ENCODE results near the gene PP2D1. TPM values are rescaled to one million over a fixed set of nuclear protein-coding genes. Genes with fewer than 3 reads are reported as not detected.
A peak's percentile ranks its signal among the peaks of the same experiment; 100 is the strongest.

Gene PP2D1
- total and polyA plus RNA-seq, 9 of the 15 experiments (the other 6 are each of a cell fraction or from before 2014, with no cell fraction given), result 0.07 to 0.10 TPM; not detected in 7

DNA sequence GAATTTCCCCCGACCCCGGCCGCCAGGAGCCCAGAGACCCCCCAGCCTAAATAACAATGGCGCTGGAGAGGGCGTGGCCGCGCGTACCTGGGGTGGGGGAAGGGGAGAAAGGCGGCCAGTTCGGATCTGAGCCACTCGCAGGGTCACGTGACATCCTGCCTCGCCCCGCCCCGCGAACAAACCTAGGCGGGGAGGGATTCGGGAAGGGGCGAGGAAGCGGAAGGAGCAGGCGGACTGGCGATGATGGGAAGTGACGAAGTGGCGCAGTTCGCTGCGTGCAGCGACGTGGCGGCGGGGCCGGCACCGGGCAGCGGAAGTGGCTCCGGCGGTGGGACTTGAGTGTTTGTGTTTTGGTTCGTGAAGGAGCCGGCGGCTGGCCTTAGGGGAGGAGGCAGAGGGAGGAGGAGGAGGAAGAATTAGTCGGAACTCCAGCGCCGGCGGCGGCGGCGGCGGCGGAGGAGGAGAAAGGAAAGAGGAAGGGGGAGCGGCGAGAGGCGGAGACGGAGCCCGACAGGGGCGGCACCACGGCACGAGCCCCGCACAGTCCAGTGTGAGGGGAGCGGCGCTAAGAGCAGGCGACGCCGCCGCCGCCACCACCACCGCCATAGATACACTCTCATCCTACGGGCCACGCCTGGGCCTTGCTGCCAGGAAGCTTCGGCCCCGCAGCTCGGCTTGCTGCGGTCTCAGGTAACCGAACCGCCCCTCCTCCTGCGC lies 65.1 kb downstream of the PP2D1 start, which contains the start of gene RAB5A (continued):
- TF ChIP-seq, protein P1, sequence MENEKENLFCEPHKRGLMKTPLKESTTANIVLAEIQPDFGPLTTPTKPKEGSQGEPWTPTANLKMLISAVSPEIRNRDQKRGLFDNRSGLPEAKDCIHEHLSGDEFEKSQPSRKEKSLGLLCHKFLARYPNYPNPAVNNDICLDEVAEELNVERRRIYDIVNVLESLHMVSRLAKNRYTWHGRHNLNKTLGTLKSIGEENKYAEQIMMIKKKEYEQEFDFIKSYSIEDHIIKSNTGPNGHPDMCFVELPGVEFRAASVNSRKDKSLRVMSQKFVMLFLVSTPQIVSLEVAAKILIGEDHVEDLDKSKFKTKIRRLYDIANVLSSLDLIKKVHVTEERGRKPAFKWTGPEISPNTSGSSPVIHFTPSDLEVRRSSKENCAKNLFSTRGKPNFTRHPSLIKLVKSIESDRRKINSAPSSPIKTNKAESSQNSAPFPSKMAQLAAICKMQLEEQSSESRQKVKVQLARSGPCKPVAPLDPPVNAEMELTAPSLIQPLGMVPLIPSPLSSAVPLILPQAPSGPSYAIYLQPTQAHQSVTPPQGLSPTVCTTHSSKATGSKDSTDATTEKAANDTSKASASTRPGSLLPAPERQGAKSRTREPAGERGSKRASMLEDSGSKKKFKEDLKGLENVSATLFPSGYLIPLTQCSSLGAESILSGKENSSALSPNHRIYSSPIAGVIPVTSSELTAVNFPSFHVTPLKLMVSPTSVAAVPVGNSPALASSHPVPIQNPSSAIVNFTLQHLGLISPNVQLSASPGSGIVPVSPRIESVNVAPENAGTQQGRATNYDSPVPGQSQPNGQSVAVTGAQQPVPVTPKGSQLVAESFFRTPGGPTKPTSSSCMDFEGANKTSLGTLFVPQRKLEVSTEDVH (IDR thresholded peaks at IDR 0.05; ENCODE audit: low read depth, partially characterized antibody), result peak; percentile 91
- TF ChIP-seq SNIP1 (IDR thresholded peaks at IDR 0.05; ENCODE audit: low read depth) (no peak), MEF2A (IDR thresholded peaks at IDR 0.05; ENCODE audit: control insufficient read depth, low read depth, low read length) (no peak; the same call in 1 of the 2 replicates), ZNF445 (CRISPR knock-in tag; IDR thresholded peaks at IDR 0.05; ENCODE audit: low read depth) (no peak), MAFG (tag; conservative IDR thresholded peaks at IDR 0.05) (no peak), MBD2 (IDR thresholded peaks at IDR 0.05; ENCODE audit: borderline replicate concordance, low read depth) (peak; percentile 51; the same call in 1 of the 2 replicates), ZBTB34 (CRISPR knock-in tag; IDR thresholded peaks at IDR 0.05) (no peak), L3MBTL2 (IDR thresholded peaks at IDR 0.05) (peak; percentile 65; the same call in 1 of the 2 replicates), HDAC8 (tag; IDR thresholded peaks at IDR 0.05) (no peak), LCOR (CRISPR knock-in tag; IDR thresholded peaks at IDR 0.05) (peak; percentile 22; the same call in 1 of the 2 replicates), GATAD2A (IDR thresholded peaks at IDR 0.05) (peak; percentile 2; the same call in 1 of the 2 replicates), DPF2 (IDR thresholded peaks at IDR 0.05) (peak; percentile 58; the same call in 1 of the 2 replicates), ZNF408 (CRISPR knock-in tag; IDR thresholded peaks at IDR 0.05; ENCODE audit: low read depth) (no peak), RCOR1 (IDR thresholded peaks at IDR 0.05; ENCODE audit: borderline replicate concordance in 1 of 2, low read depth in 2 of 2, low read length in 2 of 2) (peak in 1 of 2 experiments; percentile 51; a peak in 1 of 4 replicates), ZNF133 (CRISPR knock-in tag; IDR thresholded peaks at IDR 0.05) (no peak), KLF13 (tag; IDR thresholded peaks at IDR 0.05; ENCODE audit: borderline replicate concordance, low read depth) (peak; percentile 98), HNRNPK (IDR thresholded peaks at IDR 0.05; ENCODE audit: low read depth, low read length, poor library complexity, severe bottlenecking) (peak; percentile 49)
- TF ChIP-seq, protein P2, sequence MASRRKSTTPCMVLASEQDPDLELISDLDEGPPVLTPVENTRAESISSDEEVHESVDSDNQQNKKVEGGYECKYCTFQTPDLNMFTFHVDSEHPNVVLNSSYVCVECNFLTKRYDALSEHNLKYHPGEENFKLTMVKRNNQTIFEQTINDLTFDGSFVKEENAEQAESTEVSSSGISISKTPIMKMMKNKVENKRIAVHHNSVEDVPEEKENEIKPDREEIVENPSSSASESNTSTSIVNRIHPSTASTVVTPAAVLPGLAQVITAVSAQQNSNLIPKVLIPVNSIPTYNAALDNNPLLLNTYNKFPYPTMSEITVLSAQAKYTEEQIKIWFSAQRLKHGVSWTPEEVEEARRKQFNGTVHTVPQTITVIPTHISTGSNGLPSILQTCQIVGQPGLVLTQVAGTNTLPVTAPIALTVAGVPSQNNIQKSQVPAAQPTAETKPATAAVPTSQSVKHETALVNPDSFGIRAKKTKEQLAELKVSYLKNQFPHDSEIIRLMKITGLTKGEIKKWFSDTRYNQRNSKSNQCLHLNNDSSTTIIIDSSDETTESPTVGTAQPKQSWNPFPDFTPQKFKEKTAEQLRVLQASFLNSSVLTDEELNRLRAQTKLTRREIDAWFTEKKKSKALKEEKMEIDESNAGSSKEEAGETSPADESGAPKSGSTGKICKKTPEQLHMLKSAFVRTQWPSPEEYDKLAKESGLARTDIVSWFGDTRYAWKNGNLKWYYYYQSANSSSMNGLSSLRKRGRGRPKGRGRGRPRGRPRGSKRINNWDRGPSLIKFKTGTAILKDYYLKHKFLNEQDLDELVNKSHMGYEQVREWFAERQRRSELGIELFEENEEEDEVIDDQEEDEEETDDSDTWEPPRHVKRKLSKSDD (conservative IDR thresholded peaks at IDR 0.05; ENCODE audit: low read length), result no peak
- TF ChIP-seq, protein P3, sequence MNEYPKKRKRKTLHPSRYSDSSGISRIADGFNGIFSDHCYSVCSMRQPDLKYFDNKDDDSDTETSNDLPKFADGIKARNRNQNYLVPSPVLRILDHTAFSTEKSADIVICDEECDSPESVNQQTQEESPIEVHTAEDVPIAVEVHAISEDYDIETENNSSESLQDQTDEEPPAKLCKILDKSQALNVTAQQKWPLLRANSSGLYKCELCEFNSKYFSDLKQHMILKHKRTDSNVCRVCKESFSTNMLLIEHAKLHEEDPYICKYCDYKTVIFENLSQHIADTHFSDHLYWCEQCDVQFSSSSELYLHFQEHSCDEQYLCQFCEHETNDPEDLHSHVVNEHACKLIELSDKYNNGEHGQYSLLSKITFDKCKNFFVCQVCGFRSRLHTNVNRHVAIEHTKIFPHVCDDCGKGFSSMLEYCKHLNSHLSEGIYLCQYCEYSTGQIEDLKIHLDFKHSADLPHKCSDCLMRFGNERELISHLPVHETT (CRISPR knock-in tag; conservative IDR thresholded peaks at IDR 0.05 in 1 of 2, IDR thresholded peaks at IDR 0.05 in 1 of 2), result peak in 1 of 2 experiments; percentile 95; a peak in 2 of 4 replicates

Data from K562 (cell line).